ENCODE measurements around the gene LTK. TPM values are rescaled to one million over a fixed set of nuclear protein-coding genes. Genes with fewer than 3 reads are reported as not detected.

The LTK gene
- total RNA-seq, 1 experiment from 2014 or later: not detected

DNA sequence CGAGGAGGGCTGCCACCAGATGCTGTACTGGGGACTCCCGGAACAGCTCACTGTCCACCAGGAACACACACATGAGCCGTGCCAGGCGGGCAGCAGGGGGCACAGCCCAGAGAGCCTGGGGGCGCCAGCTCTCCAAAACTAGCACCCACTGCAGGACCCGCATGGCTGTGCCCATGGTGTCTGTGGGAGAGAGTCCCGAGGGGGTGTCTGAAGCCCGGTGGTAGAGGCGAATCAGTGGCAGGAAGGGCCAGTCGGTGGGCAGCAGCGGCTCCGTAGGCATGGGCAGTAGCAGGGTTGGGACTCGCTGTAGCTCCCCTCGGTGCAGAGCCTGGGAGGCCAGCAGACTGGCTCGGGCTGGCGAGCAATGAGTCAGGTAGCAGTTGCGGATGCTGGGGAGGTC, 7.0 kb upstream of the LTK start:
- no peaks in the 10 kb centered on the region for H3K4me1 ChIP-seq (ENCODE audit: control insufficient read depth, insufficient read depth, low read length)
- intact Hi-C loops (cut with micrococcal nuclease; ENCODE audit: unreplicated experiment) (no loop called here), in situ Hi-C loops (cut with HindIII; ENCODE audit: low pct_unique_long_range_greater_than_20kb, low sequenced_read_pairs) (no loop called here)
- CTCF ChIA-PET: interaction anchor here (0.6 kb wide), 1 partner anchor 42 kb away, joined by 4 read pairs; no protein-coding TSS in a partner anchor
- DNase-seq (ENCODE audit: low read depth, low spot score) (no peak), ATAC-seq (no peak)
- TF ChIP-seq, protein P1, sequence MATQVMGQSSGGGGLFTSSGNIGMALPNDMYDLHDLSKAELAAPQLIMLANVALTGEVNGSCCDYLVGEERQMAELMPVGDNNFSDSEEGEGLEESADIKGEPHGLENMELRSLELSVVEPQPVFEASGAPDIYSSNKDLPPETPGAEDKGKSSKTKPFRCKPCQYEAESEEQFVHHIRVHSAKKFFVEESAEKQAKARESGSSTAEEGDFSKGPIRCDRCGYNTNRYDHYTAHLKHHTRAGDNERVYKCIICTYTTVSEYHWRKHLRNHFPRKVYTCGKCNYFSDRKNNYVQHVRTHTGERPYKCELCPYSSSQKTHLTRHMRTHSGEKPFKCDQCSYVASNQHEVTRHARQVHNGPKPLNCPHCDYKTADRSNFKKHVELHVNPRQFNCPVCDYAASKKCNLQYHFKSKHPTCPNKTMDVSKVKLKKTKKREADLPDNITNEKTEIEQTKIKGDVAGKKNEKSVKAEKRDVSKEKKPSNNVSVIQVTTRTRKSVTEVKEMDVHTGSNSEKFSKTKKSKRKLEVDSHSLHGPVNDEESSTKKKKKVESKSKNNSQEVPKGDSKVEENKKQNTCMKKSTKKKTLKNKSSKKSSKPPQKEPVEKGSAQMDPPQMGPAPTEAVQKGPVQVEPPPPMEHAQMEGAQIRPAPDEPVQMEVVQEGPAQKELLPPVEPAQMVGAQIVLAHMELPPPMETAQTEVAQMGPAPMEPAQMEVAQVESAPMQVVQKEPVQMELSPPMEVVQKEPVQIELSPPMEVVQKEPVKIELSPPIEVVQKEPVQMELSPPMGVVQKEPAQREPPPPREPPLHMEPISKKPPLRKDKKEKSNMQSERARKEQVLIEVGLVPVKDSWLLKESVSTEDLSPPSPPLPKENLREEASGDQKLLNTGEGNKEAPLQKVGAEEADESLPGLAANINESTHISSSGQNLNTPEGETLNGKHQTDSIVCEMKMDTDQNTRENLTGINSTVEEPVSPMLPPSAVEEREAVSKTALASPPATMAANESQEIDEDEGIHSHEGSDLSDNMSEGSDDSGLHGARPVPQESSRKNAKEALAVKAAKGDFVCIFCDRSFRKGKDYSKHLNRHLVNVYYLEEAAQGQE (IDR thresholded peaks at IDR 0.05; ENCODE audit: insufficient read depth in 1 of 2, low read depth in 2 of 2, low read length in 1 of 2): no peak
- no peak for TF ChIP-seq TCF7L2 (IDR thresholded peaks at IDR 0.05; ENCODE audit: low read depth, low read length)
- POLR2A ChIA-PET: no interaction called here
- BruUV-seq (replicated peaks): no TSS peak
- no peaks in the 10 kb centered on the region for H3K27me3 ChIP-seq (ENCODE audit: control insufficient read depth, insufficient read depth, low read length)
- H3K27ac ChIP-seq (ENCODE audit: low read length): no peak overlapping the region
- H3K4me3 ChIP-seq (ENCODE audit: low read depth in 2 of 2, low read length in 2 of 2): no peak overlapping the region
- no peaks in the 10 kb centered on the region for H3K36me3 ChIP-seq (ENCODE audit: control insufficient read depth, insufficient read depth, low read length)
- H3K9me3 ChIP-seq (ENCODE audit: control insufficient read depth, insufficient read depth, low read depth, low read length): no peaks in the 10 kb centered on the region

DNA sequence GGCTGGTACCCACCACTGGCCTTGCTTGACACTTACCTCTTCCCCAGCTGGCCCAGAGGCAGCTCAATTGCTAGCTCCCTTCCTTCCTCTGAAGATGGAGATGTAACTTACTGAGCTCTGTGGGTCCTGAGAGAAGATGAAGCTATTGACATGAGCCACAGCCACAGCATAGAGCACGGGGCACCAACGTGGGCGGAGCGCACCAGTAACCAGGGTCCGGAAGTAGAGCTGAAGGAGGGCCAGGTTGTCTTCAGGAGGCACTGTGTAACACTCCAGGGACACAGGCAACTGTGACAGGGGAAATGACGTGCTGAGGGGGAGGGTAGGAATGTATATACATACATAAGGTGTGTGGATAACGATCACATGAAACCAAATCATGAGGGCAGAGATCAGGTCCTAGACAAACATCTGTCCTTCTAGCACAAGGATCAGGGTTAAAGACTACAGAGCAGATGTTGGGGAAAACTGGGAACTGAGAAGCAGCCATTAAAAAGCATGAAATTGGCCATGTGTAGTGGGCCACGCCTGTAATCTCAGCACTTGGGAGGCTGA, 4.3 kb upstream of the LTK start:
- H3K36me3 ChIP-seq (ENCODE audit: control insufficient read depth, insufficient read depth, low read length): no peaks in the 10 kb centered on the region
- no peak for ATAC-seq
- H3K4me3 ChIP-seq (ENCODE audit: low read depth in 2 of 2, low read length in 2 of 2): no peak overlapping the region
- DNase-seq (ENCODE audit: low read depth, low spot score): no peak
- in situ Hi-C loops (cut with HindIII; ENCODE audit: low pct_unique_long_range_greater_than_20kb, low sequenced_read_pairs): no loop called here
- no peaks in the 10 kb centered on the region for H3K9me3 ChIP-seq (ENCODE audit: control insufficient read depth, insufficient read depth, low read depth, low read length)
- POLR2A ChIA-PET: no interaction called here
- intact Hi-C loops (cut with micrococcal nuclease; ENCODE audit: unreplicated experiment): no loop called here
- no TSS peak for BruUV-seq (replicated peaks)
- no peak for TF ChIP-seq TCF7L2 (IDR thresholded peaks at IDR 0.05; ENCODE audit: low read depth, low read length)
- no peak for TF ChIP-seq POLR2AphosphoS5 (IDR thresholded peaks at IDR 0.05; ENCODE audit: low read depth, low read length)
- TF ChIP-seq, protein P2, sequence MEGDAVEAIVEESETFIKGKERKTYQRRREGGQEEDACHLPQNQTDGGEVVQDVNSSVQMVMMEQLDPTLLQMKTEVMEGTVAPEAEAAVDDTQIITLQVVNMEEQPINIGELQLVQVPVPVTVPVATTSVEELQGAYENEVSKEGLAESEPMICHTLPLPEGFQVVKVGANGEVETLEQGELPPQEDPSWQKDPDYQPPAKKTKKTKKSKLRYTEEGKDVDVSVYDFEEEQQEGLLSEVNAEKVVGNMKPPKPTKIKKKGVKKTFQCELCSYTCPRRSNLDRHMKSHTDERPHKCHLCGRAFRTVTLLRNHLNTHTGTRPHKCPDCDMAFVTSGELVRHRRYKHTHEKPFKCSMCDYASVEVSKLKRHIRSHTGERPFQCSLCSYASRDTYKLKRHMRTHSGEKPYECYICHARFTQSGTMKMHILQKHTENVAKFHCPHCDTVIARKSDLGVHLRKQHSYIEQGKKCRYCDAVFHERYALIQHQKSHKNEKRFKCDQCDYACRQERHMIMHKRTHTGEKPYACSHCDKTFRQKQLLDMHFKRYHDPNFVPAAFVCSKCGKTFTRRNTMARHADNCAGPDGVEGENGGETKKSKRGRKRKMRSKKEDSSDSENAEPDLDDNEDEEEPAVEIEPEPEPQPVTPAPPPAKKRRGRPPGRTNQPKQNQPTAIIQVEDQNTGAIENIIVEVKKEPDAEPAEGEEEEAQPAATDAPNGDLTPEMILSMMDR (IDR thresholded peaks at IDR 0.05): no peak
- TF ChIP-seq SIN3A (IDR thresholded peaks at IDR 0.05; ENCODE audit: borderline replicate concordance, insufficient read depth, low read depth, low read length): no peak
- TF ChIP-seq, protein P1 (IDR thresholded peaks at IDR 0.05; ENCODE audit: insufficient read depth in 1 of 2, low read depth in 2 of 2, low read length in 1 of 2): no peak
- H3K27ac ChIP-seq (ENCODE audit: low read length): no peak overlapping the region
- H3K4me1 ChIP-seq (ENCODE audit: control insufficient read depth, insufficient read depth, low read length): no peaks in the 10 kb centered on the region
- CTCF ChIA-PET: no interaction called here
- no peaks in the 10 kb centered on the region for H3K27me3 ChIP-seq (ENCODE audit: control insufficient read depth, insufficient read depth, low read length)
